Kasumi-1 (cell line): ENCODE data around the gene TRABD2A.
"Not testable (repeated sequence)": the region's sequence is repeated elsewhere in the genome, so short reads cannot be mapped to it uniquely, and the experiment has no call there.

Source experiments
- DNase-seq, 2 experiments: peaks; one replicate each; lab custom pipeline; 2025; lab: John Stamatoyannopoulos, UW

TRABD2A gene, protein sequence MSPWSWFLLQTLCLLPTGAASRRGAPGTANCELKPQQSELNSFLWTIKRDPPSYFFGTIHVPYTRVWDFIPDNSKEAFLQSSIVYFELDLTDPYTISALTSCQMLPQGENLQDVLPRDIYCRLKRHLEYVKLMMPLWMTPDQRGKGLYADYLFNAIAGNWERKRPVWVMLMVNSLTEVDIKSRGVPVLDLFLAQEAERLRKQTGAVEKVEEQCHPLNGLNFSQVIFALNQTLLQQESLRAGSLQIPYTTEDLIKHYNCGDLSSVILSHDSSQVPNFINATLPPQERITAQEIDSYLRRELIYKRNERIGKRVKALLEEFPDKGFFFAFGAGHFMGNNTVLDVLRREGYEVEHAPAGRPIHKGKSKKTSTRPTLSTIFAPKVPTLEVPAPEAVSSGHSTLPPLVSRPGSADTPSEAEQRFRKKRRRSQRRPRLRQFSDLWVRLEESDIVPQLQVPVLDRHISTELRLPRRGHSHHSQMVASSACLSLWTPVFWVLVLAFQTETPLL

DNA sequence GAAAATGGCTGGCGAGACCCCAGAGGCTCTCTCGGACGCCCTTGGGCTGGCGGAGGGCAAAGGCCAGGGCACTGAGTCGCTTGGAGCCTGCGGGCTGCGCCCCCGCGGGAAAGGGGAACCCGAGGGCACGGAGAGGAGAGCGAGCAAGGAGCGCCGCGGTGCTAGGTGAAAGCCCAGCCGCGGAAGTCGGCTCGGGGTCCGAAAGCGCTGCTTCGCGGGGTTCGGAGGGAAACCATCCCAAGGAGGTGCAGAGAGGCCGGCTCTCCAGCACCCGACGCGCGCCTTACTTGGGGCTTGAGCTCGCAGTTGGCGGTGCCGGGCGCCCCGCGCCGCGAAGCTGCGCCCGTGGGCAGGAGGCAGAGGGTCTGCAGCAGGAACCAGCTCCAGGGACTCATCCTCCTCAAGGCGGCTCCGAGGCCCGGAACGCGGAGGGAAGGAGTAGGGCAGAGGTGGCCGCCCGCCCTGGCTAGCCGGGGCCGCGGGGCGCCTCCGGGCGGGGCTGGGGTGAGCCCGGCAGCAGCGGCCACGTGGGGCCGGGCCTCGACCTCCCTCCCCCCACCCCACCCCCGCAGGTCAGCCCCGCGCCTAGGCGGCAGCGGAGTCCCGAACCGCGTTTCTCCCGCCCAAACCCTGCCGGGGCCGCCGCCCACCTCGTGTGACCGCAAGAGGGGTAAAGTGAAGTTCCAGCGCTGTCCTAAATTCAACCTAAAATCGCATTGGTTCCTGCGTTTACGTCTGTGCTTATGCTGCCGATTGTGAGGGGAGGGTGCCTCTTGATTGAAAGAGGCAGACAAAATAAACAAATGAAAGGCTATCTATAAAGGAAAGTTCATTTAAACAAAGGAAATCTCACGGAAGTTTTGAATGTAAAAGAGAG, at the start of gene TRABD2A:
Gene TRABD2A, minus strand, starts transcription at position 440 of the 877 bp plus-strand sequence. Its CDS starts 45 bp downstream, at position 395.
- peak in 1 of 2 experiments; percentile 16 for DNase-seq

DNA sequence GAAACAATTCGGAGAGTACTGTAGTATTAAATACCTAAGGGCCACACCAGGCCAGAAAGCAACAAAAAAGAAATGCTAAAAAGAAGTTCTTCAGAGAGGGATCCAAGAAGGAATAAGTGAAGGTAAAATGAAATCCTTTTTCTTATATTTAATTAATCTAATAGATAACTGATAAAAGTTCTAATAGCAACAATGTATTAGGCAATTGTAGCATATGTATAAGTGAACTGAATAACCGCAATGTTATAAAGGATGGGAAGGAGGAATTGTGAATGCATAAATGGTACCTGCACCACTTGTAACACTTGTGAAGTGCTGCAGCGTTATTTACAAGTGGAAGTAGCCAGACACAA, 46.4 kb upstream of the TRABD2A start:
- DNase-seq = no peak

DNA sequence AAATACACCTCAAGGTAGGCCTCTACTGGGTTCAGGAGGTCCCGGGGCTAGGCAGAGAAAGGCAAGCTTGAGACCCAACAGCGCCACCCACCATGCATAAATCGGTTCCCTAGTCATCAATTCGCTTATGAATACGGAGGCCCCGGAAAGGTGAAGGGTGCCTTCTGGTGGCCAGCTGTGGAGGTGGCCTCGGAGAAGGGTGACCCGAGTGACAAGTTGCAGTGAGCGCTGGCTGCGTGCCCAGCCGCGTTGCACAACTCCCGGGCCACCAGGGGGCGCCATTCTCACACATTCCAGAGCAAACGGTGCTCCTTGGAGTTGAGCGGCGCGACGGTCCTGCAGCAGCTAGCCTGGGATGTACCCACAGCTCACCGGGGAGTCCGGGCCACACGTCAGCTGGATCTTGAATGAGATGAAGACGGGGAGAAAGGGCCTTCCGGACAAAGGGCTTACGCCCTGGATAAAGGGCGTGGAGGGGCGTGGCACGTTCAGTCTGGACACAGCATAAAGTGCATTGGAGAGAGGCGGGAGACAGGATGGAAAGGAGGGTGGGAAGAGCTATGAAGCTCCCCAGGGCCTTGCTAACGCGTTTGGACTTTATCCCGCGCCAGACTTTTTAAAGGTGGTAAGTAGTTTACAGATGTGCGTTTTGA, 45.0 kb upstream of the TRABD2A start:
- peak; percentile 93 to 95 for DNase-seq

DNA sequence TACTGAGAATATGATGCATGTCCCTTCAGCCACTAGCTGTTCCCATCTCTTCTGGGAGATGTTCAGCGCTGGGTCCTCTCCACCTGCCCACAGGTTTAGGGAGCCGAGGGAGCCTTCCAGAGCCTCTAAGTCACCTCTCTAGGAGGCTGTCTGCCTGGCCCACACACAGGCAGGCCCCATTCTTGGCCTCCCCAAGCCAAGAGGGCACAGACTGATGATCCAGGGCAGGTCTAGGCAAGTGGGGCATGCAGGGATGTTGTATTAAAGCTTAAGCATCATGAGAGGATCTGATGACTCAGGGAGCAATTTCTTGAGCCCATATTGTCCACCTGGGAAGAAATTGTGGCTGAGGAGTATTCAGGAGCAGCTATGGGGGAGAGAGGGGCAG, 44.4 kb upstream of the TRABD2A start:
- DNase-seq = no peak

DNA sequence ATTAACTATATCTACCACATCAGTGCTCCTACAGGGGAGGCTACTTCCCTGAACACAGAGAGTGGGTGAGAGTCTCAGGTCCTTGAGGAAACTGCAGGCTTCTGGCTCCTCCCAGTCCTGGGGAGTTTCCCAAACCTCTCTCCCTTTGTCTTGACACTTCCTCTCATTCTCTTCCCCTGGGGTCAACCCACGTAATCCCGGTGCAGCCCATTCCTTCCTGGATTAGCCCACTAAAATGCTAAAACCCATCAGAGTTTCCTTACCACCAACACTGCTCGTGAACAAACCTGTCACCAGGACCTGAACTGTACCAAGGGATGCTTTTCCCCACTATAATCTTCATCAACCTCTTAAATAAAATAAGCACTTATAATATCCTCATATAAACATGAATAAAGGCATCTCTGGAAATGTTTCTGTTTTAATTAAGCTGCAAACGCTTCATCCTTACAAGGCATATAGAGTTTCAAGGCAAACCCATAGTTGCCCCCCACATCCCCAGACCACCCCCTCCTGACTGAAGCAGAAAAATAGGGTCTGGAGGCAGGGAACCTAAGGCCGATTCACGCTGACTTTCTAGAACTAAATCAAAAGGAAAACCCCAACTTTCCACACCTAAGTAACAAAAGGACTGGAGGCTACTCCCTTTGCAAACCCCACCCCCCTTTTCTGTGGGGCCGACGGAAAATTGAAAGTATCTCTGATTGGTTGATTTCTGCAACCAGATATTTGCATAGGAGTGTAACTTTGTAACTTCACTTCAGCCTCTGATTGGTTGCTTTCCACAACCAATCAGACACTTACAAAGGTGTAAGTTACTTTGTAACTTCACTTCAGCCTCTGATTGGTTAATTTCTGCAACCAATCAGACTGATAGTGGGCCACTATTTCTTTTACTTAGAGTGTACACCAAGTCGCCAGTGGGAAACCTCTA, 43.6 kb upstream of the TRABD2A start:
- no peak for DNase-seq

DNA sequence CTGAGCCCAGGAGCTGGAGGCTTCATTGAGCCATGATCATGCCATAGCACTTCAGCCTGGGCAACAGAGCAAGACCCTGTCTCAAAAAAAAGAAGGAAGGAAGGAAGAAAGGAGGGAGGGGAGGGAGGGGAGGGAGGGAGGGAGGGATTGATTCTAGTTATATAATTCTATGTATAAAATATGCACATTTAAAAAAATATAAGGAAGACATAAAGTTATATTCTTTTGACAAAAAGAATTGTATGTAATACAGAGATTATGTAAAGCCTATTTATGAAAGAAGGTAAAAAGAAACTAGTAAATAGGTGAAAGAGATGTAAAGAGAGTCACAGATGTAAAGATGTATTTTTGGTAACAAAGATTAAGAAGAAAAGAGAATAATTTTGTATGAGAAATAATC, 42.1 kb upstream of the TRABD2A start:
- DNase-seq = no peak

DNA sequence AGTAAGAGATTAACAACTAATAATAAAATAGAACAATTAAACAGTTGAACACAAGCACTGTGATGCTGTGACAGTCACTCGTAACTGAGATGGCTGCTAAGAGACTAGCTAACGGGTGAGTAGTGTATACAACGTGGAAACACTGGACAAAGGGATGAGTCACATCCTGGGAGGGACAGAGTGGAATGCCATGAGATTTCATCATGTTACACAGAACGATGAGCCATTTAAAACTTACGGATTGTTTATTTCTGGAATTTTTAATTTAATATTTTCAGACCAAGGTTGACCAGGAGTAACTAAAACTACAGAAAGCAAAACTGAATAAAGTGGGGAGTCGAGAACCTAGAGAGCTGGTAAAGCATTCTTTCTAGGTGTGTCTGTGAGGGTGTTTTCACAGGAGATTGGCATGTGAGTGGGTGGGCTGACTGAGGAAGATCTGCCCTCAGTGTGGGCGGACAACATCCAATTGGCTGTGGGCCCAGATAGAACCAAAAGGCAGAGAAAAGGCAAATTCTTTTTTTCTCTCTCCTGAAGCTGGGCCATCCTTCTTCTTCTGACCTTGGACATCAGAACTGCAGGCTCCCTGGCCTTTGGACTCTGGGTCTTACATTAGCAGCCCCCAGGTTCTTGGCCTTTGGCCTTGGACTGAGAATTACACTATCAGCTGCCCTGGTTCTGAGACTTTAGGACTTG, 39.1 kb upstream of the TRABD2A start:
- peak in 1 of 2 experiments; percentile 24 for DNase-seq

DNA sequence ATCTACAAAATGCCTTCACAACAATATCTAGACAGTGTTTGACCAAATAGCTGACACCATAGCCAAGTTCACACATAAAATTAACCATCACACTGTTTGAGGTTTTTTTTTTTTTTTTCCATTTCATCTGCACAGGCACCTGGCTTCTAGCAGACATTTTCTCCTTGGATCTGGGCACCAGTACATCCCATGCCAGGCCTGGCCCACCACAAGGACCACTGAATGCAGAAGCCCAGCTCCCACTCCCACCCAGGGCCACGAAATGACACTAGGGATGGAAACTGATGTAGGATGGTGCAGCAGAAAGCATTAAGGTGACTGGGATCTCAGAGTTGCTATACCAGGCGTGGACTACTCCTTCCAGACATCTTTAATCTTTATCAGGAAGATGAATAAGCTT, 37.5 kb upstream of the TRABD2A start:
- no peak for DNase-seq

DNA sequence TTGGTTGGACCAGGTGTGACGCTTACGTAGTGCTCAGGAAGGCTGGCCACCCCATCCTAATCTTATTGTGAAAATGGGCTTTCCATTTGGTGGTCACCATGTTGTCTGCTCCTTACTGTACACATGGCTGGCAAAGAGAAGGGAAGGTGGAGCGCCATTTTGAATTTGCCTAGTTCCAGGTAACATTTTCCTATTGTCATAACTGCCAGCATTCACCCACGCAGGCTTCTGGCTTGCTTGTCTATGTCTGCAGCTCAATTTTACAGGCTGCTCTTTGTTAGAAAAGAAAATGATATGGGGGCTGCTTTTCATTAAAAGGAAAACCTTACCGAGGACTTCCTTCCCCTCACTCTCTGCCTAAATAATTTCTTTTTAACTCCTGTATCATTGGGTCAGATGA, 36.9 kb upstream of the TRABD2A start:
- not testable (repeated sequence) for DNase-seq

DNA sequence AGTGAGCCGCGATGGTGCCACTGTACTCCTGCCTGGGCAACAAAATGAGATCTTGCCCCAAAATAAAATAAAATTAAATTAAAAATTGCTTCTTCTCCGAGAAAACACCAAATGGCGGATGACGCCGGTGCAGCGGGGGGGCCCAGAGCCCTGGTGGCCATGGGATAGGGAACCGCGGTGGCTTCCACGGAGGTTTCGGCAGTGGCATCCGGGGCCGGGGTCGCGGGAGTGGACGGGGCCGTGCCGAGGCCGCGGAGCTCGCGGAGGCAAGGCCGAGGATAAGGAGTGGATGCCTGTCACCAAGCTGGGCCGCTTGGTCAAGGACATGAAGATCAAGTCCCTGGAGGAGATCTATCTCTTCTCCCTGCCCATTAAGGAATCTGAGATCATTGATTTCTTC, 34.8 kb upstream of the TRABD2A start:
- not testable (repeated sequence) for DNase-seq

DNA sequence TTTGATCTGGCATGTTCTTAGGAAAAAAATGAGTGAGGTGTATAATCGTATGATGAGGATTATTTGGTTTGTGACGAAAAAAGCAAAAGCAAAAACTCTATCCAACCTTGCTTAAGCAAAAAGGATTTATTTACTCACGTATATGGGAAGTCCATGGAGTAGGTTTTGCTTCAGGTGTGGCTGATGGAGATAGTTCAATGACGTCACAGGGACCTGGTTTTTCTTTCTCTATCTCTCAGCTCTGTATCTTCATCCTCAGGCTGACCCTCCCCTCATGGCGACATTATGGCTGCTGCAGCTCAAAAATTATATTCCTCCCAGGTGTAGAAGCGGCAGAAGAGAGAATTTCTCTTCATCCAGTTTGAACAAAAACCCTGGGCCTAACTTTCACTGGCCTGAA, 33.5 kb upstream of the TRABD2A start:
- DNase-seq = no peak

DNA sequence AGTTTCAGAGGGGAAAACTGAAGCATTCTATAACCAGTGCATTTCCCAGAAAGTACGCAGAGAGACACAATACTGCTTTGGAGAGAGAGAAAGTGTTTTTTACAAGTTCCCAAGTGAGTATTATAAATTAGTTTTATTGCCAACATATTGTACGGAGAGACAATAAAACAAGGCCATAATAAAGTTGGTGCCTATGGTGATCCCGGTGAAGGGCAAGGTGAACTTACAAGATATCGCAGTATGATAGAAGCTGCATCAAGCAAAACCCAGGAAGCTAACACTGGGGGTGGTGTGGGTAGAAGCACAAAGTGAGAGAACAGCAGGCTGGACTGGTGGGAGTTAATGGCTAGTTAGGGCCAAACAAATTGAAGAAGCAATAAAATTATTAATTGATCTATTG, 32.1 kb upstream of the TRABD2A start:
- DNase-seq = no peak

DNA sequence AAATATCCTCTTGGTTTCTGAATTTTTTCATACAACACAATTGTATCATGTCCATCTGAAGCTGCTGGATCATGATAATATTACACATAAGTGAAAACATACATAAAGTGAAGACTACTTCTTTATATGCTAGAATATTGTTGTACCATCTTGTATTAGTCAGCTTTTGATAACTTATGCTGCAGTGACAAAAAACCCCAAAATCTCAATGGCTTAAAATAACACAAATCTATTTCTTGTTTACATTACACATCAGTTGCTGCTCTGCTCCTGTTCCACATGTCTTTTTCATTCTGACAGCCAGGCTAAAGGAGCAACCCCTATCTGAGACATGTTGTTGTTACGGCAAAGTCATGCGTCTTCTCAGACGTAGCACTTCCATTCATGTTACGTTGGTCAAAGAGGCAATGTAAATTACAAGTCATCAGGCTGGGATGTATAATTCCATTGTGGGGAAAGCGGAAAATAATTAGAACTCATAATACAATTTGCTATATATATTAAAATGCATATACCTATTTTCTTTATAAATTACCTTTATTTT, 30.3 kb upstream of the TRABD2A start:
- no peak for DNase-seq

DNA sequence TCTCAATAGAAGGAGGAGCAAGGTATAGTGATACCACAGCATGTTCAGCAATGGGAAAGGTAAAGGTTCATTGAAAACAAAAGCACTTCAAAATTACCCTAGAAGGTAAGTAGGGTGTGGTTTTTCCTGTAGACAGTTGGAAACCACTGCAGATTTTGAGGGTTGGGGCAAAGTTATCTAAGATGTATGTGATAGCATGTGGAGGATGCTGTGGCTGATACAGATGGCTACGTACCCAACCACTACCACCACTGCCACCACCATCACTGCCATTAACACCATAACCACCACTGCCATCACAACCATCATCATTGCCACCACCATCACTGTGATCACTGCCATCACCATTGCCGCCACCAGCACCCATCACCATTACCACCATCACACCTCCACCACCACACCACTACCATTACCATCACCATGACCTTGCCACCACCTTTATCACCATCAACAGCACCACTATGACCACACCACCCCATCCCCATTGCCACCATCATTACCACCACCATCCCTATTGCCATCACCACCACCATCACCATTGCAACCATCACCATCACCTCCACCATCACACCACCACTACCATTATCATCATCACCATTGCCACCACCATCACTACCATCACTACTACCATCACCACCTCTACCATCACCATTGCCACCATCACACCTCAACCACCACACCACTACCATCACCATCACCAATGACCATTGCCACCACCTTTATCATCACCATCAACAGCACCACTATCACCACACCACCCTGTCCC, 28.2 kb upstream of the TRABD2A start:
- DNase-seq = no peak

DNA sequence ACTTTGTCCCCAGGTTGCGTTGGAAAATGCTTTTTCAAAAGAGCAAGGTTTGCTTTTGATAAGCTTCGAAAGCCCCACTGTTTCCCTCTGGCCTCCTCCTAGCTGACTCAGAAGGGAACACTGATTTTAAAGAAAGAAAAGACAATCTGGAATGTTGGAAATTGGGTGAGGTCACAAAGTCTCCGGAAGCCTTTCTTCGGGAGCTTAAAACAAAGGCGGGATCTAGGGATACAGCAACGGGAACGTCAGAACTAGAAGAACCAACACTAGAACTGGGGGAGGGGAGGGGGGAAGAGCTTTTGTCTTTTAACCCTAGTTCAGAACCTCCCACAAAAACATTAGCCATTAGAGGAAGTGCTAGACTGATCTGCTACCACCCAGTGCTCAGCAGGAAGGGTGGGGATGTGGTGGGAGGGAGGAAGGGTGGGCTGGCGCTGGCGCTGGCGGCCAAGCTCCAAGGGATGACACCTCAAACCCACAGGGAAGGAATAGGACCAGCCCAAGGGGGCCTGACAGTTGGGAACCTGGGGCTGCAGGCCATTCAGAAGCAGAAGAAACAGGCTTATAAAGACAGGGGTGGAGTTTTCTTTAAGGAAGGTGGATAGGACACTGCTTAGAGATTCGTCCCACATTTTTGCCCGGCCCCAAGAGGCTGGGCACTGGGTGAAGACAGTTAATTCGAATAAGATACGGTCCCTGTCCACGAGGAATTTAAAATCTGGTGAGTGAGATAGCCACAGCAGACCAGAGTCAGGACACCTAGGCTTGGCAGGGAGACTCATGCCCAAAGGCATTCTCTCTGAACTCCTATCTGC, 26.2 kb upstream of the TRABD2A start:
- DNase-seq = peak; percentile 95 to 97

DNA sequence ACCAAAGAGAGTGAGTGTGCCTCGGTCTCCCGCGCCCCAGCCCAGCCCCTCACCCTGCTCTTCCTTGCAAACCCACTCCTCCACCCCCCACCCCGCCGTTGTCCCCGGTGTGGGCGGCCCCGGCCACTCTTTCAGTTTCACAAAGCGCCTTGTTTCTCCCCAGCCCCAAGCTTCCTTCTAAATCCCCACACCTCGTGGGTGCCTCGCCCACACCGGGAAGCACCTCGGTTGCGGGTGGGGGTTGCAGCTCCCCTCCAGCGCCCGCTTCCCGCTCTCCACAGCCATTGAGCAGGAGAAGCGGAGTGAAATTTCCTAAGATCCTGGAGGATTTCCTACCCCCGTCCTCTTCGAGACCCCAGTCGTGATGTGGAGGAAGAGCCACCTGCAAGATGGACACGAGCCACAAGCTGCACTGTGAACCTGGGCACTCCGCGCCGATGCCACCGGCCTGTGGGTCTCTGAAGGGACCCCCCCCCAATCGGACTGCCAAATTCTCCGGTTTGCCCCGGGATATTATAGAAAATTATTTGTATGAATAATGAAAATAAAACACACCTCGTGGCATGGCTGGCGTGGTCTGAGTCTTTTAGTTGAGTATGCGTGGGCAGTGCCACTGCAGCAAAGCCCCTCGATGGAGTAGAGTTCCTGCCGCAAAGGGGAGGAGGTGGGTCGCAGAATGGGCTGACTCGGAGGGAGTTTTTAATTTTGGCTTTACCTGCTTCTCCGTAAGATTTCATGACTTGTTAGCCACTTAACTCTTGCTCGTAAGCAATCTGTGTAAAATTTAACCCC, 25.4 kb upstream of the TRABD2A start:
- no peak for DNase-seq

DNA sequence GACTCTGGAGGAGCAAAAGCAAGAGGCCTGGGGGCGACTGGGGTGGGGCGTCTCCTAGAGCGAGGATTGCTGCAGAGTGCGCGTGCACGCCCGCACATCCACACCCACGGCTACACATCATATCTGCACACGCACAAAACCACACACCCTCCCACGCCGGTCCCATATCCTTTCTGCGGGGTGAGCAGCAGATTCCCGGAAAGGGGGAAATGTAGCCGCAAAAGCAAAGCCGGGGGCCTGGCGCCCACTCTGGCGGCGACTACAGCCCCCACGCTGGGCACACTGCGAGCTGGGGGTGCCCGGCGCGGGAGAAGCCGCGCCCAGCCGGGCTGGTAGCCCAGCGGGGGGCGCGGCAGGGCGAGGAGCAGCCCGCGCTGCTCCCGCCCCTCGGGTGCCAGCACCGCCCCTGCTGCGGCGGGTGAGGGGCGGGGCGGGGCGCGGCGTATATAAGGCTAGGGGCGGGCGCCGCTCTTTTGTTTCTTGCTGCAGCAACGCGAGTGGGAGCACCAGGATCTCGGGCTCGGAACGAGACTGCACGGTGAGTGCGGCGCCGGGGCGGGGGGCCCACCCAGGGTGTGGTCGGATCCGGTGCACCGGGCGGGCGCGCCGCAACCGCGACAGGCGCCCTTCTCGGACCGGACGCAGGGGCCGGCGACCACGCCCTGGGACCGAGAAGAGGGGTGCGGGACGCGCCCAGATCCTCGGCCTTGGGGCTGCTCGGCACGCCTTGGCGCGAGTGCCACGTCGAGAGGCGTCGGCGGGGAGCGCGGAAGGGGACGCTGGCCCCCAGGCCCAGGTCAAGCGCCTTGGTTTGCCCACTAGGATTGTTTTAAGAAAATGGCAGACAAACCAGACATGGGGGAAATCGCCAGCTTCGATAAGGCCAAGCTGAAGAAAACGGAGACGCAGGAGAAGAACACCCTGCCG, 24.6 kb upstream of the TRABD2A start, which contains the start of gene TMSB10:
Gene TMSB10, plus strand, starts transcription at position 476 of the 927 bp plus-strand sequence.
- DNase-seq = peak; percentile 60 to 61
